Cardiac muscle cell (in vitro differentiated cells and primary cell): Measurements from ENCODE around the gene PSMG4. TPM values are rescaled to one million over a fixed set of nuclear protein-coding genes. Genes with fewer than 3 reads are reported as not detected.

Source experiments
- DNase-seq, 2 donors: peaks; one replicate each; pipeline versions ENCODE4 v3.0.0 to v3.0.0-alpha.2; 2010 to 2017; ENCODE audit warnings: low read depth in 1 of 2, low spot score in 1 of 2
- H3K27ac ChIP-seq: fragments of 200-600 bp; sonication (generic); 2 replicates; pipeline ENCODE4 v1.5.1; 2016
- H3K27me3 ChIP-seq: fragments of 200-600 bp; sonication (generic); 2 replicates; pipeline ENCODE4 v1.6.0; 2016; ENCODE audit warnings: control low read depth
- H3K36me3 ChIP-seq: fragments of 200-600 bp; sonication (generic); 2 replicates; pipeline ENCODE4 v1.5.1; 2016; ENCODE audit warnings: control low read depth
- H3K4me1 ChIP-seq: fragments of 200-600 bp; sonication (generic); 2 replicates; pipeline ENCODE4 v1.8.1; 2017; ENCODE audit warnings: low read depth, mild to moderate bottlenecking, mixed run types
- H3K4me3 ChIP-seq: fragments of 200-600 bp; sonication (generic); 2 replicates; pipeline ENCODE4 v1.5.1; 2016; ENCODE audit warnings: mild to moderate bottlenecking
- H3K9me3 ChIP-seq: fragments of 200-600 bp; sonication (generic); 2 replicates; pipeline ENCODE4 v1.5.1; 2017; ENCODE audit warnings: low read depth, mild to moderate bottlenecking, control low read depth
- polyA plus RNA-seq: library from polyadenylated mRNA; unstranded; fragments of >200 nt; fragmentation: Nextera tagmentation; extraction: Ambion mirVana; gene quantifications from 2 replicates; pipeline ENCODE4 v1.2.1, GENCODE V29; 2016
- total RNA-seq: library from RNA; depleted of rRNA; stranded (reverse); fragments of >200 nt; gene quantifications from 2 replicates; pipeline ENCODE4 v1.2.3, GENCODE V29; 2016
- TF ChIP-seq, protein P1 (sequence below): IDR thresholded peaks from 2 replicates; pipeline ENCODE4 v1.5.1; 2012; ENCODE audit warnings: low read depth, mild to moderate bottlenecking, low read length

Gene PSMG4
- total and polyA plus RNA-seq, 2 experiments from 2014 or later: 22.2 to 44.0 TPM

- no peak overlapping the region for H3K27ac ChIP-seq
- H3K4me3 ChIP-seq: no peak overlapping the region
- H3K36me3 ChIP-seq: no peaks in the 10 kb centered on the region
- no peaks in the 10 kb centered on the region for H3K4me1 ChIP-seq
- no peaks in the 10 kb centered on the region for H3K9me3 ChIP-seq
- no peaks in the 10 kb centered on the region for H3K27me3 ChIP-seq
- TF ChIP-seq, protein P1, sequence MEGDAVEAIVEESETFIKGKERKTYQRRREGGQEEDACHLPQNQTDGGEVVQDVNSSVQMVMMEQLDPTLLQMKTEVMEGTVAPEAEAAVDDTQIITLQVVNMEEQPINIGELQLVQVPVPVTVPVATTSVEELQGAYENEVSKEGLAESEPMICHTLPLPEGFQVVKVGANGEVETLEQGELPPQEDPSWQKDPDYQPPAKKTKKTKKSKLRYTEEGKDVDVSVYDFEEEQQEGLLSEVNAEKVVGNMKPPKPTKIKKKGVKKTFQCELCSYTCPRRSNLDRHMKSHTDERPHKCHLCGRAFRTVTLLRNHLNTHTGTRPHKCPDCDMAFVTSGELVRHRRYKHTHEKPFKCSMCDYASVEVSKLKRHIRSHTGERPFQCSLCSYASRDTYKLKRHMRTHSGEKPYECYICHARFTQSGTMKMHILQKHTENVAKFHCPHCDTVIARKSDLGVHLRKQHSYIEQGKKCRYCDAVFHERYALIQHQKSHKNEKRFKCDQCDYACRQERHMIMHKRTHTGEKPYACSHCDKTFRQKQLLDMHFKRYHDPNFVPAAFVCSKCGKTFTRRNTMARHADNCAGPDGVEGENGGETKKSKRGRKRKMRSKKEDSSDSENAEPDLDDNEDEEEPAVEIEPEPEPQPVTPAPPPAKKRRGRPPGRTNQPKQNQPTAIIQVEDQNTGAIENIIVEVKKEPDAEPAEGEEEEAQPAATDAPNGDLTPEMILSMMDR: no peak
- no peak for DNase-seq
Measured at GRCh38 chr6:3314621-3315467, 56.1 kb downstream of the PSMG4 start.

- H3K36me3 ChIP-seq: no peaks in the 10 kb centered on the region
- no peaks in the 10 kb centered on the region for H3K9me3 ChIP-seq
- H3K4me3 ChIP-seq: no peak overlapping the region
- DNase-seq: peak in 1 of 2 donors; percentile 84
- TF ChIP-seq, protein P1: no peak
- H3K27me3 ChIP-seq: no peaks in the 10 kb centered on the region
- no peak overlapping the region for H3K27ac ChIP-seq
- no peaks in the 10 kb centered on the region for H3K4me1 ChIP-seq
Measured at GRCh38 chr6:3315841-3316240, 57.1 kb downstream of the PSMG4 start.

DNA sequence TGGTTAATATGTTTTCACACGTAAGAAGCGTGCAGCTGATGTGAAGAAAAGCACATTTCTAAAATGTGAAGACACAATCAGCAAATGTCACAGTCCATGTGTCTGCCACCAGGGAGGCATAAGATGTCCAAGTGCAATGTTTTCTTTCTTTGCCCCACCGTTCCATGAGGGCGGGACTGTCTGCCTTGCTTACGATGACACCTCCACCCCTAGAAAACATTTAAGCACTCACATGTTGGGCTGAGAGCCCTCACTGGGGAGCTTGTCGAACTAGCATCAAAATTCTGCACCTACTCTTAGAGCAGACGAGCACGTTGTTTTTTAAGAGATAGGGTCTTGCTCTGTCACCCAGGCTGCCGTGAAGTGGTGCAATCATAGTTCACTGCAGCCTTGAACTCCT is 57.6 kb downstream of the PSMG4 start:
- Histone ChIP-seq H3K9me3 (no peaks in the 10 kb centered on the region), H3K36me3 (no peaks in the 10 kb centered on the region), H3K27ac (no peak overlapping the region), H3K27me3 (no peaks in the 10 kb centered on the region), H3K4me3 (no peak overlapping the region), H3K4me1 (no peaks in the 10 kb centered on the region)
- TF ChIP-seq, protein P1: no peak
- DNase-seq: no peak

DNA sequence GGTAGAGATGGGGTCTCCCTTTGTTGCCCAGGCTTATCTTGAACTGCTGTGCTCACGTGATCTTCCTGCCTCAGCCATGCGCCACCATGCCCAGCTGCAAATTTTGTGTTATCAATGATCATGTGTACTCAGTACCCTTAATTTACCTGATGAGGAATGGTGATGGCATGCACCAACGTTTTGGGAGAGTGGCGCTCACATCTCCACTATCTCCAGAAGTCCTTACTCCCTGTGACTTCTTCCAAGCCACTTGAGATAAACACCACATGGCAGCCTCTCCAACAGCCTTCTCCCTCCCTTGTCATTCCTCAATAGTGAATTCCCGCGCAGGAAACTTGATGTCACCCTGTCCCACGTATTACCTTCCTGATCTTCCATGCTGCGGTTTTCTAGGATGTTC is 58.1 kb downstream of the PSMG4 start:
- no peaks in the 10 kb centered on the region for H3K36me3 ChIP-seq
- no peak for DNase-seq

More for the DNA sequence above, 58.1 kb downstream of the PSMG4 start:
- Histone ChIP-seq H3K9me3 (no peaks in the 10 kb centered on the region), H3K4me3 (no peak overlapping the region), H3K27ac (no peak overlapping the region), H3K4me1 (no peaks in the 10 kb centered on the region), H3K27me3 (no peaks in the 10 kb centered on the region)
- TF ChIP-seq, protein P1: no peak

Other genes with a start within 250 kb of the PSMG4 start
- gene RIPK1, start 190.5 kb upstream of the PSMG4 start, total RNA-seq: 3.4 and 4.5 TPM in 2 replicates
- gene RIPK1, start 190.5 kb upstream of the PSMG4 start, polyA plus RNA-seq: 4.1 and 7.4 TPM in 2 replicates
- gene BPHL, start 140.2 kb upstream of the PSMG4 start, total RNA-seq: 27.2 and 34.8 TPM in 2 replicates
- 61.3 and 72.2 TPM in 2 replicates for gene BPHL, start 140.2 kb upstream of the PSMG4 start, polyA plus RNA-seq
- gene TUBB2A, start 101.4 kb upstream of the PSMG4 start, total RNA-seq: 46.3 and 95.3 TPM in 2 replicates
- gene TUBB2A, start 101.4 kb upstream of the PSMG4 start, polyA plus RNA-seq: 59.9 and 110 TPM in 2 replicates
- 57.6 and 83.9 TPM in 2 replicates for gene TUBB2B, start 31.3 kb upstream of the PSMG4 start, total RNA-seq
- gene TUBB2B, start 31.3 kb upstream of the PSMG4 start, polyA plus RNA-seq: 27.9 and 29.8 TPM in 2 replicates
- gene SLC22A23, start 198.1 kb downstream of the PSMG4 start, total RNA-seq: 14.6 and 24.9 TPM in 2 replicates
- 15.7 and 21.6 TPM in 2 replicates for gene SLC22A23, start 198.1 kb downstream of the PSMG4 start, polyA plus RNA-seq